CD4-positive, alpha-beta T cell treated with Interleukin-10 for 1 hour (primary cell): ENCODE measurements around the gene OBSCN.

ENCODE experiments used
- DNase-seq: peaks from one replicate; pipeline ENCODE4 v3.0.0-alpha.2; 2020

OBSCN gene

DNA sequence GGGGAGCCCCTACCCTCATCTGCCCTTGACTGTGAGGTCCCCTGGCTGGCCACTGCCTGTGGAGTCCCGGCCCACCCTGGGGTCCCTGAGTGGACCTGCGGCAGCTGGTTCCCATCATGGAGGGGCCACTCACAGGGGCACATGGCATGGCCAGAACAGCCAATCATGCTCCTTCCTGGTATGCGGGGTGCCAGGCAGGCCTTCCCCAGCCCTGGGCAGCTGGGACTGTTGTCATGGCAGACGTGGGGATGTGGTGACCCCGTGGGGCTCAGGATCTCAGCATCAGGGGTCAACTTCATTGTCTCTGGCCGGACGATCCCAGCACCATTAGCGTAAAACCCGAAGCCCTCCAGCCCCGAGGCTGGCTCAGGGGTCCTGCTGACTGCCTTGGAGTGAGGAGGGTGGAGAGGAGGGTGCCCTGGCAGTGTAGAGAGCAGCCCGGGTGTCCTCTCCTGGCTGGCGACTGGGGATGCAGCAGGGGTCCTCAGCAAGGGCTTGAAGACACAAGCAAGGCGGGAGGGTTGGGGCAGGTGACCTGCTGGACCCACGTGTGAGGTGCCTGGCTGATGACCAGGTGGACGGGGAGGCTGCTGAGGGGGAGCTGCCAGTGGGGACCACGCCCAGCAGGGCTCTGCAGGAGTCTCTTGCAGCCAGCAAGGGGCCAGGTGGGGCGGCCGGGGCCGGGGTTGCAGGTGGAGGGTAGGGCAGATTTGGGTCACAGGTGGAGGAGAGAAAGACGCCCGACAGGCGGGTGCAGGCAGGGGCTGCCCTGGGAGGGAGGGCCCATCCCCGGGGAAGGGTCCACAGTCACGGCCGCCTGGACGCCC is 153.7 kb downstream of the OBSCN start:
- no peak for DNase-seq

DNA sequence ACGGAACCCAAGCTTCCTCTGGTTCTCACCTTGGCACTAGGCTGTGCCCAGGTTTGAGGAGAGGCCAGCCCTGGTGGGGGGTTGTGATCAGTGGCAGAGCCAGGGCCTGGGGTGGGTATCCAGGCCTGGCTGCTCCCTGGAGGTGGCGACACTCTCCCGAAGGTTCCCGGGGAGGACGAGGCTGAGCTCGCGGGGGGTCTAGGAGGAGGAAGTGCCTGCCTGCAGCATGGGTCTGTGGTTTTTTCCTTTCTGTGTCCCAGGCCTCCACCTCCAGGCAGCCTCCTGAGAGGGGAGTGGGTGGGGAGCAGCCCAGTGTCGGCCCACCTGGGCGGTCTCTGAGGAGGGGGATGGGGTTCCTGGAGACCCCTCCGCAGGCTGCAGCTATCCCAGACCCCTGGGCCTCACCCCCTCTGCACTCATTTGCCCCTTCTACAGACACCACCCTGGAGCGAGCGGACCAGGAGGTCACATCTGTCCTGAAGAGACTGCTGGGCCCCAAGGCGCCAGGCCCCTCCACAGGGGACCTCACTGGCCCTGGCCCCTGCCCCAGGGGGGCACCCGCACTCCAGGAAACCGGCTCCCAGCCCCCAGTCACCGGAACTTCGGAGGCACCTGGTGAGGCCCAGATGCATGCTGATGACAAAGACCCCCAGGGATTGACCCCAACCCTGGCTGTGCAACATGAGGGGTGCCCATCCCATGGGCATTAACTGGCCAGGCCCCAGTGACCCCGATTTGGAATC is 154.5 kb downstream of the OBSCN start:
- DNase-seq, result no peak

DNA sequence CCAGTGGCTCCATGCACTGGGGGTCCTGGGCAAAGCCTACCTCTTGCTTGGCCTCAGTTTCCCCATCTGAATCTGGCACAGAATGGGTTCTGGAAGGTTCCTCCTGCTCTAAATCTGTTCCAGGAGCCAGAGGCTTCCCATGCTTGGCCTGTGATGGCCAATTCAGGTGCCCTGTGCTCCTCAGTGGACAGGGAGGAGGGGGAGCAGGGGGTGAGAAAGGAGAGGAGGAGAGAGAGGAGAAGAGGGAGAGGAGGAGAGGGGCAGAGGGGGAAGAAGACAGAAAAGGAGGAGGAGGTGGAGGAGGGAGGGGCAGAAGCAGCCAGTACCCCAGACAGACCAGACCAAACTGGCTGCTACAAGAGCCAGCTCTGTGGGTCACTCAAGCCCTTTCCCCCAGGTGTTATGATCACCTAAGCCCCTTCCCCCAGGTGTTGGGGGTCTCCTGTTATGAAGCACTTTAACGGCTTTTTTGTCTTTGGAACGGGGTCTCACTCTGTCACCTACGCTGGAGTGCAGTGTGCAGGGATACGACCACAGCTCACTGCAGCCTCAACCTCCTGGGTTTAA is 155.1 kb downstream of the OBSCN start:
- no peak for DNase-seq

DNA sequence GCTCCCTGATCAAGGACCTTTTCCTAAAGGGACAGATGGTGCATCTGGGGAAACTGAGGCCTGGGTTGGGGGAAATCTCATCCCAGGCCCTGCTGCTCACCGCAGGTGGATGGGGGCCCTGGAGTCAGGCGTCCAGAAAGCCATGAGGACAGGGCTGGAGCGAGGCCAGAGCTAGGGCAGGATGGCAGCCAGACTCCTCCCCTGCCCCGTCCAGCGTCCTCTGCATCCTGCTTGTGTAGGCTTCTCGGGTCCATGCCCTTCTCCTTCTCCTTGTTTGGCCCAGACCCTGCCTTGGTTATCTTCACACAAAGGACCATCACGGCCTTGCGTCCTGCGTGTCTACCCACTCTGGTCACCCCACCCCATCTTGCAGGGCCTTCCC is 155.8 kb downstream of the OBSCN start:
- DNase-seq, result no peak

DNA sequence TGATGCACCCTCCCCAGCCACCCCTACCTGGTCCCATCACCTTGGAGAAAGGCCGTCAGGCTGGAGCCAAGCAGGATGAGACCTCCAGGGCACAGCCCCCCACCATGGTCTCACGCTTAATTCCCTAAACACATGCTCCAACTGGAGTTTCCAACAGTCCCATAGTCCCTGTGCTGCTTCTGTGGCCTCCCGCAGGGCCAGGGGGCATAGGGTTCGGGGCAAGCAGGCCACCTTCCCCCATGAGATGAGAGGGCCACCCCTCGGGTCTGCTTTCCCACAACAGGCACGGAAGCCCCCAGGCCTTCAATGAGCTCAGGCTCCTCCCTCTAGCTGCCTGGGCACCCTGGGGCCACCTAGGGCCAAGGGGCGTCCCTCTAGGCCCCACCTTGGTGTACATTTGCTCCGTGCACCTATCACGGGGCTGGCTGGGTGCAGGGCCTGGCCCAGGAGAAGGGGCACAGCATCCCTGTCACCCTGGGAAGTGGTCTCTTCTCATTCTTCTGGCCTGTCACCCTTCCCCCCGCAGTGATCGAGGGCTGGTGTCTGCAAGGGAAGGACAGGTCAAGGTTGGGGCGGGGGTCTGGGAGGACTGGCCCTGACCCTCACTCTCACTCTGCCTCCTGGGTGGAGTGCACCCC is 156.3 kb downstream of the OBSCN start:
- DNase-seq, result no peak

DNA sequence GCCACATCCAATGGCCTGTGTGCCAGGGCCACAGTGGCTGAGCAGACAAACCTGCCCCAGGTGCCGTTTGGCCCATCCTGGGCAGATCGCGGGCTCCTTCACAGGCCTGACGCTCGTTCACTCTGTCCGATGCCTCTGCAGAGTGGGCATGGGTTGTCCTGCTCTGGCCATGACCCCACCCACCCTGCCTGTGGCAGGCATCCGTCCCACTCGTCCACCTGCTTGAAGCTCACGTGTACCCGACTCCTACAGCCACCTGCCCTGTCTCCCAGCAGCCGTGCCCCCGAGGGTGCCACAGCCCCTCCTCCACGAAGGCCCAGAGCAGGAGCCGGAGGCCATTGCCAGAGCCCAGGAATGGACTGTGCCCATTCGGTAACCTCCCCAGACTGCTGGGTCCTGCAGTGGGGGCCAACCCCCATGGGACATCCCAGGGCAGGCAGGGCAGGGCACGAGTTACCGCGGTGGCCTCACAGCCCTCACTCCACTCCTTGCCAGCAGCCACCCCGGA is 156.9 kb downstream of the OBSCN start:
- DNase-seq, result no peak

DNA sequence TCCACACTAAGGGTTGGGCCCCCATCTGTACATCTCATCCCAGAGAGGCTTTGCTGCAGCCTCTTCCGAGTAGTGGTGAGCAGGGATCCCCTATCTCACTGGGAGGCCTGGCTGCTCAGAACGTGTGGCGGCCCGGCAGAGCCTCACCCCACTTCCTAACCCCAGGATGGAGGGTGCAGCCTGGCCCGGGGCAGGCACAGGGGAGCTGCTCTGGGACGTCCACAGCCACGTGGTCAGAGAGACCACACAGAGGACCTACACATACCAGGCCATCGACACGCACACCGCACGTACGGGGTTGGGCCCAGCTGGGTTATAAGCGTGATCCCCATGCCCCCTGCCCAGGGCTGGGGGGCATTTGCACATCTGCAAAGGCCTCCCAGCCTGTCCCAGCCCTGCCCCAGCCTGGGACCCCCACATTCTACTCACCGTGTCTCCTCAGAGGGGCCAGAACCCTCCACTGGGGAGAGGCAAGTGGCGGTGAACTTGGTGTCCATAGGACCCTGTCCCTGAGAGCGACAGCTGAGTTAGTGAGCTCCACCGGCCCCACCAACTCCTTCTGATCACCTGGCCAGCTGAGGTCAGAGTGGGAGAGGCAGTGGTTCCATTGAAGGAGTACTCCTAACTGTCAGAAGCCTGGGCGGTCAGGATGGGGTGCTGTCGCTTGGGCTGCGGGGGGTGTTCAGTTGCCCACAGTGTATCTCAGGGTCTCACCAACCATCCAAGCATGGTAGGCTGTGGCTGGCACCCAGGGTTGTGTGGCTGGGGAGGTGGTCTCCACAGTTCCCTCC is 157.6 kb downstream of the OBSCN start:
- DNase-seq, result no peak

DNA sequence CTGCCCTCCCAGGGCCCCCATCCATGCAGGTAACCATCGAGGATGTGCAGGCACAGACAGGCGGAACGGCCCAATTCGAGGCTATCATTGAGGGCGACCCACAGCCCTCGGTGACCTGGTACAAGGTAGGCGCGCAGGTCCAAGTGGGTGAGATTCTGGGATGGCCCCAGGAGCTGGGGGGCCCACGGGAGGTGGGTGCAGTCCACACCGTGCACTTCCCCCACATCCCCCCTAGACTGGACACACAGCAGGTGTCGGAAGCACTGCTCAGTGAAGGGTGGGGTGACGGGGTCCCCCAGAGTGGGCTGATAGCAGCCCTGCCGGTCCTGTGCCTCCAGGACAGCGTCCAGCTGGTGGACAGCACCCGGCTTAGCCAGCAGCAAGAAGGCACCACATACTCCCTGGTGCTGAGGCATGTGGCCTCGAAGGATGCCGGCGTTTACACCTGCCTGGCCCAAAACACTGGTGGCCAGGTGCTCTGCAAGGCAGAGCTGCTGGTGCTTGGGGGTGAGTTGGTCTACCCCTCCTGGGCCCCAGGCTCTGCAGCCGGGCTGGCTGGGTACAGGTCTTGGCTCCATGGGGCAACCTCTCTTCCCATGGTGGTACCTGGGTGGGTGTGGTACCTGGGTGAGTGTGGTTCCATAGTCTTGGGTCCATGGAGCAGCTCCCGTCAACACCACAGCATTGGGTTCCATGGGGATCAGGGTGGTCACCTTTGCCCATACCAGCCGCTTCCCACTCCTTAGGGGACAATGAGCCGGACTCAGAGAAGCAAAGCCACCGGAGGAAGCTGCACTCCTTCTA is 158.4 kb downstream of the OBSCN start:
- no peak for DNase-seq

DNA sequence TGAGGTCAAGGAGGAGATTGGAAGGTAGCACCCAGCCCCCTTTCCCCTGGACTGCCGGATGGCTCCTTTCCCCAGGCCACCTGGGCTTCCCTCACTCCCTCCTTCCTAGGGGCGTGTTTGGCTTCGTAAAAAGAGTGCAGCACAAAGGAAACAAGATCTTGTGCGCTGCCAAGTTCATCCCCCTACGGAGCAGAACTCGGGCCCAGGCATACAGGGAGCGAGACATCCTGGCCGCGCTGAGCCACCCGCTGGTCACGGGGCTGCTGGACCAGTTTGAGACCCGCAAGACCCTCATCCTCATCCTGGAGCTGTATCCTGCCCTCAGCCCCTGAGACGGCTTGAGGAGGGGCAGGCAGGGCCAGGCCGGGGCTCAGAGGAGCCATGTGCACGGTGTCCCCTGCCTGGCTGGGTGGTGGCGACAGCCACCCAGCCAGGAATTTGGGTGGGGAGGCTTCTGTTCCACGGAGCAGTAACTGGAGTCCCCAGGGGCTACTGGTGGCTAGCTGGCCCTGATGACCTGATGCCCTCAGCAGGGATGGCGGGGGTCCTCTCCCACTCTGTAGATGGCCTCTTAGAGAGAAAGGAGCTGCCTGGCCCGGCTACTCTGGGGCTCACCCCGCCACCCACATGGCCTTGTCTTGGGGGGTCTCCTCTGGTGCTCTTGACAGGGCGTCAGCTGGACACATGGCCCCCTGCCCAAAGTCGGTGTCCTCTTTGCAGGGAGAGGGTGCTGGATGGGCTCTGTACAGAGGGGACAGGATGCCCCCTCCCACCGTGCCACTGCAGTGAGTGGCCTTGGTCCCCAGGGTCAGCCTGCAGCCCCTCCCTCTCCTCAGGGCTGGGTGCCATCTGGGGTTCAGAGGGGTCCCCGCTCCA is 159.3 kb downstream of the OBSCN start:
- DNase-seq, result no peak

DNA sequence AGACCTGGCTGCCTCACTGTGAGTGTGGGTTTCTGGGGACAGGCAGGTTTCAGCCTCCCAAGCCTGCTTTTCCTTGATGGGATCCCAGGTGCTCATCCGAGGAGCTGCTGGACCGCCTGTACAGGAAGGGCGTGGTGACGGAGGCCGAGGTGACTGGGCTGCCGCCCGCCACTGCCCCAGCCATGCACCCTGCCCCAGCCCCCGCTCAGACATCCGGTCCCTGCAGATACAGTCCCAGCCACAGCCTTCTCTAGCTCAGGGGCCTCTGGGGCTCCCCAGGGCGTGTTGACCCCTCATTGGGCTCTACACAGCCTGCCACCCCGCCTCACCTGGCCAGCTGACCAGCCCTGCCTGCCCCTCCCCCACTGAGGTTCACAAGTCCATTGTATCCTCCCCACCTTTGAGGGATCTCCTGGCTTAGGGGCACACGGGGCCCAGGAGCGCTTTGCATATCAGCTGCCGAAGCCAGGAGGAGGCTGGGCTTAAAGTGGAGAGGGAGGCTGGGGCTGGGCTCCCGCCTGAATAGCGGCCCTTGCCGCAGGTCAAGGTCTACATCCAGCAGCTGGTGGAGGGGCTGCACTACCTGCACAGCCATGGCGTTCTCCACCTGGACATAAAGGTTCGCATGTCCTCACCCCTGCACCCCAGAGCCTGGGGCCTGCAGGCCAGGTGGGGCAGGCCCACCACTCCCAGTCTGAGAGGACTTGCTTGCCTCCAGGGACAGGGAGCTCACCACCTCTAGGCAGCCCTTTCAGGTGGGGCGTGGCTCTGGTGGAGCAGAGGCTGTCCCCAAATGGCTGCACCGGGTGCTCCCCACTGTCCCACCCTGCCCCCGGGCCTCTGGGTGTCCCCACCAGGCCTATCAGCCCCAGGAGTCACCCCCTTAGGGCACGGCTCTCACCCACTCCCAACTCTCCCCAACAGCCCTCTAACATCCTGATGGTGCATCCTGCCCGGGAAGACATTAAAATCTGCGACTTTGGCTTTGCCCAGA is 160.3 kb downstream of the OBSCN start:
- no peak for DNase-seq

DNA sequence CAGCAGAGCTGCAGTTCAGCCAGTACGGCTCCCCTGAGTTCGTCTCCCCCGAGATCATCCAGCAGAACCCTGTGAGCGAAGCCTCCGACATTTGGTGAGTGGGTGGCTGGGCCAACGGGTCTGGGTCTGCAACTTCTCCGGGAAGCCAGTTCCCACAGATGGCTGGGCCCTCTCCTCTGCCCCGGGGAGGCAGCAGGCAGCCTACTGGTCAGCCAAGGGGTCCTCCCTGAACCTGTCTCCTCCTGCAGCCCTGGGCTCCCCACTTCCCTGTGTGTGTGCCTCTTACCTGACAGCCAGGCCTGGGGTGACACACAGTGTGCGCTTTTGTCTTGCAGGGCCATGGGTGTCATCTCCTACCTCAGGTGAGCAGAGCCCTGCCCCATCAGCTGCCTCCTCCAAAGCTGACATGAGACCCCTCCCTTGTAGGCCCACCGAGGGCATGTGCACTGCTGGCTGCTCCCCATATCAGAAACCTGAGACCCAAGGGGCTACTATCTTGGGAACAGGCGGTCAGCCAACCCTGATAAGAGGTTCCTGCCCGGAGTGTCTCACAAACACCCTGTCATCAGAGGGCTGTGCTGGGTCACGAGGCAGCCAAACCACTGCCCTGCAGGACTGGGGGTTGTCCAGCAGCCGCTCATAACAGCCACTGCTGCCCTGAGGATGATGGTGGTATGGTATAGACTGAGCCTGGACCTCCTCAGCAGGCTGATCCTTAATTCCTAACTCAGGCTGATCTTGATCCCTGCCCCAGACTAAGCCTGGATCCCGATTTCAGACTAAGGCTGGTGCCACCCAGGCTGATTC is 161.2 kb downstream of the OBSCN start:
- DNase-seq, result no peak

DNA sequence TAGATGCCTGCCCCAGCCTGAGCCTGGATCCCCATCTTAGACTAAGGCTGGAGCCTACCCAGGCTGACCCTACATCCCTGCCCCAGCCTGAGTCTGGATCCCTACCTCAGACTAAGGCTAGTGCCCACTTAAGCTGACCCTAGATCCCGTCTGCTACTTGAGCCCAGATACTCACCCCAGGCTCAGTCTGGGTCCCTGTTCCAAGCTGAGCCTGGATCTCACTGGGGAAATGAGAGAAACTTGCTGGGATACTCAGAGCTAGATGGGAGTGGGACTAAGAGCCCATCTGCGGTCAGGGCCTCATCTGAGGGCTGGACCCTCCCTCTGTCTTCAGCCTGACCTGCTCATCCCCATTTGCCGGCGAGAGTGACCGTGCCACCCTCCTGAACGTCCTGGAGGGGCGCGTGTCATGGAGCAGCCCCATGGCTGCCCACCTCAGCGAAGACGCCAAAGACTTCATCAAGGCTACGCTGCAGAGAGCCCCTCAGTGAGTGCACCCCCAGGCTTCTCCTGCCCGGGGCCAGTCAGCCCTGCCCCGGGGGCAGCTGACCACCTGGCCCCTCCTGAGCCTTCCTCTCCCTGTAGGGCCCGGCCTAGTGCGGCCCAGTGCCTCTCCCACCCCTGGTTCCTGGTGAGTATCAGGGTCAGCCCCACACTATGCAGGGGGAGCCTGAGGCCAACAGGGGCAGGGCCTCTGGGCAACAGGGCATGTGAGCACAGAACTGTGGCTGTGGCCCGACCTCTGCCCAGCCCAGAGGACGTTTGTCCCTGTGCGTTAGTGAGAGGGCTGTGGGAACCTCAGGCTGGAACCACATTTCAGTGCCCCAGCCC is 162.0 kb downstream of the OBSCN start:
- no peak for DNase-seq

DNA sequence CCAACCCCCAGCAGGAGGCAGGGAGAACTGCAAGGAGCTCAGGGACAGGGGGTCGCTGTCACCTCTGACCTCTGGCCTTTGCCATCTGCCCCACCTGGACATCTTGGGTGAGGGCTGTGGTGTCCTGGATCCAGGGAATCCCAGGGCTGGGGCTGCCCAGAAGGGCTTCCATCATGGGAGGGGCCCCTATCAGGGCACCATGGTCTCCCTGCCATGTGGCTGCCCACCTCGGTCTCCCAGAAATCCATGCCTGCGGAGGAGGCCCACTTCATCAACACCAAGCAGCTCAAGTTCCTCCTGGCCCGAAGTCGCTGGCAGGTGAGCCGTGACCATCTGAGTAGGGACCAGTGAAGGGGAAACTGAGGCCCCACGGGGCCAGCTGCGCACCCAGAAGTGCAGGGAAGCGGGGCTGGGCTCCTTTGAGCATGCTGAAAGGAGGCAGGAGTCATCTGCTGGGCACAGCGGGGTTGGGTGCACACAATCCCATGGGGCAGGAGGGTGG is 162.6 kb downstream of the OBSCN start:
- DNase-seq, result no peak

DNA sequence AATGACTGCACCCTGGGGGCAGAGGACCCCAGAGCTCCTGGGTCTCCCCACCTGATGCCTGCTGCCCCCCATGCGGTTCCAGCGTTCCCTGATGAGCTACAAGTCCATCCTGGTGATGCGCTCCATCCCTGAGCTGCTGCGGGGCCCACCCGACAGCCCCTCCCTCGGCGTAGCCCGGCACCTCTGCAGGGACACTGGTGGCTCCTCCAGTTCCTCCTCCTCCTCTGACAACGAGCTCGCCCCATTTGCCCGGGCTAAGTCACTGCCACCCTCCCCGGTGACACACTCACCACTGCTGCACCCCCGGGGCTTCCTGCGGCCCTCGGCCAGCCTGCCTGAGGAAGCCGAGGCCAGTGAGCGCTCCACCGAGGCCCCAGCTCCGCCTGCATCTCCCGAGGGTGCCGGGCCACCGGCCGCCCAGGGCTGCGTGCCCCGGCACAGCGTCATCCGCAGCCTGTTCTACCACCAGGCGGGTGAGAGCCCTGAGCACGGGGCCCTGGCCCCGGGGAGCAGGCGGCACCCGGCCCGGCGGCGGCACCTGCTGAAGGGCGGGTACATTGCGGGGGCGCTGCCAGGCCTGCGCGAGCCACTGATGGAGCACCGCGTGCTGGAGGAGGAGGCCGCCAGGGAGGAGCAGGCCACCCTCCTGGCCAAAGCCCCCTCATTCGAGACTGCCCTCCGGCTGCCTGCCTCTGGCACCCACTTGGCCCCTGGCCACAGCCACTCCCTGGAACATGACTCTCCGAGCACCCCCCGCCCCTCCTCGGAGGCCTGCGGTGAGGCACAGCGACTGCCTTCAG is 163.3 kb downstream of the OBSCN start:
- DNase-seq, result no peak

DNA sequence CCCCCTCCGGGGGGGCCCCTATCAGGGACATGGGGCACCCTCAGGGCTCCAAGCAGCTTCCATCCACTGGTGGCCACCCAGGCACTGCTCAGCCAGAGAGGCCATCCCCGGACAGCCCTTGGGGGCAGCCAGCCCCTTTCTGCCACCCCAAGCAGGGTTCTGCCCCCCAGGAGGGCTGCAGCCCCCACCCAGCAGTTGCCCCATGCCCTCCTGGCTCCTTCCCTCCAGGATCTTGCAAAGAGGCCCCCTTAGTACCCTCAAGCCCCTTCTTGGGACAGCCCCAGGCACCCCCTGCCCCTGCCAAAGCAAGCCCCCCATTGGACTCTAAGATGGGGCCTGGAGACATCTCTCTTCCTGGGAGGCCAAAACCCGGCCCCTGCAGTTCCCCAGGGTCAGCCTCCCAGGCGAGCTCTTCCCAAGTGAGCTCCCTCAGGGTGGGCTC is 163.9 kb downstream of the OBSCN start:
- DNase-seq, result no peak
